ENCODE measurements around the gene RBFOX2. TPM values are rescaled to one million over a fixed set of nuclear protein-coding genes. Genes with fewer than 3 reads are reported as not detected.

The RBFOX2 gene
- total and polyA plus RNA-seq, 2 experiments from 2014 or later: 299 to 339 TPM

GRCh38 chr22:35918456-35918855, 110.2 kb downstream of the RBFOX2 start:
- DNase-seq (ENCODE audit: low read depth in 1 of 2, low spot score in 1 of 2): peak in 1 of 2 donors; percentile 49
- Histone ChIP-seq H3K9me3 (ENCODE audit: low read depth) (no peaks in the 10 kb centered on the region), H3K4me1 (ENCODE audit: low read depth) (peaks cover 67% of the 10 kb centered on the region), H3K27ac (peak overlapping the region; percentile 99), H3K27me3 (no peaks in the 10 kb centered on the region), H3K36me3 (no peaks in the 10 kb centered on the region), H3K4me3 (no peak overlapping the region)
- TF ChIP-seq CTCF (IDR thresholded peaks at IDR 0.05; ENCODE audit: low read depth, low read length): no peak

- no peaks in the 10 kb centered on the region for H3K27me3 ChIP-seq
- TF ChIP-seq CTCF (IDR thresholded peaks at IDR 0.05; ENCODE audit: low read depth, low read length): no peak
- H3K27ac ChIP-seq: peak overlapping the region; percentile 99
Measured at GRCh38 chr22:35917651-35918050, 111.0 kb downstream of the RBFOX2 start.

GRCh38 chr22:35915477-35916013, 113.1 kb downstream of the RBFOX2 start:
- Histone ChIP-seq H3K4me1 (ENCODE audit: low read depth) (peaks cover 84% of the 10 kb centered on the region), H3K27ac (peak overlapping the region; percentile 99), H3K27me3 (no peaks in the 10 kb centered on the region), H3K9me3 (ENCODE audit: low read depth) (no peaks in the 10 kb centered on the region), H3K36me3 (no peaks in the 10 kb centered on the region), H3K4me3 (peak overlapping the region; percentile 41)
- TF ChIP-seq CTCF (IDR thresholded peaks at IDR 0.05; ENCODE audit: low read depth, low read length): no peak
- DNase-seq (ENCODE audit: low read depth in 1 of 2, low spot score in 1 of 2): no peak

More at GRCh38 chr22:35917651-35918050, 111.0 kb downstream of the RBFOX2 start:
- no peak for DNase-seq (ENCODE audit: low read depth in 1 of 2, low spot score in 1 of 2)
- H3K4me3 ChIP-seq: no peak overlapping the region
- H3K4me1 ChIP-seq (ENCODE audit: low read depth): peaks cover 75% of the 10 kb centered on the region
- H3K36me3 ChIP-seq: no peaks in the 10 kb centered on the region
- H3K9me3 ChIP-seq (ENCODE audit: low read depth): no peaks in the 10 kb centered on the region

- H3K27ac ChIP-seq: peak overlapping the region; percentile 99
- no peak for TF ChIP-seq CTCF (IDR thresholded peaks at IDR 0.05; ENCODE audit: low read depth, low read length)
- peak; percentile 91 to 92 for DNase-seq (ENCODE audit: low read depth in 1 of 2, low spot score in 1 of 2)
- H3K4me1 ChIP-seq (ENCODE audit: low read depth): peaks cover 89% of the 10 kb centered on the region
- H3K27me3 ChIP-seq: no peaks in the 10 kb centered on the region
- H3K4me3 ChIP-seq: peak overlapping the region; percentile 41
- H3K9me3 ChIP-seq (ENCODE audit: low read depth): no peaks in the 10 kb centered on the region
- H3K36me3 ChIP-seq: no peaks in the 10 kb centered on the region
Measured at GRCh38 chr22:35914665-35915476, 113.8 kb downstream of the RBFOX2 start.

DNA sequence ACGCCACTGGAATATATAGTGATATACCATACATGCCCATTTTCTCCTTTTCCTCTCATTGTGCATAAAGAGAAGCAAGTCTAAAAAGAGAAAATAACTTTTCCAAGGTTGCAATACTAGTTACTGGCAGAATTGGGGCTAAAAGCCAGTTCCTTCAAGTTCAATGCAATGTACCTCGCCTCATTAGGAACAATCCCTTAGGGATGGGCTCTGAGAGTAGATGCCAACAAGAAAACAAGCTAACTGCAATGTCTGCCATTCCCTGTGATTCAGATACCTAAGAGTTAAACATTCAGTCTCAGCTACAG, 114.3 kb downstream of the RBFOX2 start:
- Histone ChIP-seq H3K27me3 (no peaks in the 10 kb centered on the region), H3K36me3 (no peaks in the 10 kb centered on the region), H3K4me1 (ENCODE audit: low read depth) (peaks cover 91% of the 10 kb centered on the region), H3K27ac (peak overlapping the region; percentile 99), H3K9me3 (ENCODE audit: low read depth) (no peaks in the 10 kb centered on the region), H3K4me3 (no peak overlapping the region)
- no peak for DNase-seq (ENCODE audit: low read depth in 1 of 2, low spot score in 1 of 2)
- TF ChIP-seq CTCF (IDR thresholded peaks at IDR 0.05; ENCODE audit: low read depth, low read length): no peak

Measured in cardiac muscle cell (in vitro differentiated cells and primary cell).